Lung (tissue), 12 donors: ENCODE data around the gene HK1. TPM values are rescaled to one million over a fixed set of nuclear protein-coding genes. Genes with fewer than 3 reads are reported as not detected.

Source experiments
- ATAC-seq: fragments of 200-7000 bp; cut with Tn5 transposase; one replicate; pipeline ENCODE4 v1.9.1; 2020; ENCODE audit warnings: moderate number of reproducible peaks; ENCODE audit not compliant: insufficient read depth, low FRiP score
- DNase-seq, 3 donors: peaks; one replicate each; pipeline ENCODE4 v3.0.0-alpha.2; 2013 to 2017
- H3K27ac ChIP-seq, 2 donors: one replicate each; pipeline ENCODE4 v1.5.1; 2013; ENCODE audit warnings: mild to moderate bottlenecking in 2 of 2, moderate library complexity in 2 of 2, control low read depth in 1 of 2, inconsistent platforms in 1 of 2, low read depth in 1 of 2, low read length in 1 of 2
- H3K27me3 ChIP-seq, 3 donors: one replicate each; pipeline ENCODE4 v1.5.1; 2013; ENCODE audit warnings: low read length in 2 of 3; ENCODE audit not compliant: control insufficient read depth in 3 of 3, insufficient read depth in 3 of 3
- H3K36me3 ChIP-seq, 4 donors: one replicate each; pipeline ENCODE4 v1.5.1; 2013; ENCODE audit warnings: low read length in 4 of 4, mild to moderate bottlenecking in 1 of 4, moderate library complexity in 1 of 4; ENCODE audit not compliant: control insufficient read depth in 4 of 4, insufficient read depth in 4 of 4
- H3K4me1 ChIP-seq, 5 donors: one replicate each; pipeline ENCODE4 v1.5.1; 2013; ENCODE audit warnings: low read length in 5 of 5, mild to moderate bottlenecking in 2 of 5, moderate library complexity in 1 of 5; ENCODE audit not compliant: control insufficient read depth in 5 of 5, insufficient read depth in 5 of 5
- H3K4me3 ChIP-seq: one replicate; pipeline ENCODE4 v1.5.1; 2013; ENCODE audit warnings: mild to moderate bottlenecking, control low read depth, moderate library complexity
- H3K9ac ChIP-seq, 2 donors: one replicate each; pipeline ENCODE4 v1.5.1; 2013; ENCODE audit warnings: low read length in 2 of 2, control low read depth in 1 of 2; ENCODE audit not compliant: insufficient read depth in 1 of 2
- H3K9me3 ChIP-seq, 4 donors: one replicate each; pipeline ENCODE4 v1.5.1; 2013; ENCODE audit warnings: low read length in 3 of 4, mild to moderate bottlenecking in 1 of 4, moderate library complexity in 1 of 4; ENCODE audit not compliant: control insufficient read depth in 4 of 4, insufficient read depth in 3 of 4
- CTCF ChIP-seq: IDR thresholded peaks from 2 replicates; pipeline ENCODE4 v1.5.1; 2012; ENCODE audit warnings: mild to moderate bottlenecking; ENCODE audit errors: control extremely low read depth, extremely low read depth
- WGBS, 2 donors: extraction: QIAGEN DNeasy Blood & Tissue Kit; methylation state at CpG; one replicate each; pipeline ENCODE4 v1.1.7; 2013; 5-methylcytosine and 5-hydroxymethylcytosine counted together
- polyA plus RNA-seq, 2 donors: library from polyadenylated mRNA; stranded (reverse); fragments of 200-250 nt; gene quantifications; one replicate each; pipeline ENCODE4 v1.2.1, GENCODE V29; 2013
- total RNA-seq, 2 donors: library from RNA; depleted of rRNA in 1 of 2; stranded (reverse); fragments of >200 nt in 1 of 2; gene quantifications; one replicate each; pipeline ENCODE4 v1.2.1, GENCODE V29; 2014 to 2021
- donor health status: control.
- donor health status: control.
- donor health status: Bipolar disorder and iron deficiency.
- donor health status: healthy.
- donor health status: DM: yes; HTN: yes; CAD: no.

Gene HK1
- total and polyA plus RNA-seq, 4 donors, result 33.6 to 120 (median 78.0) TPM

- no peak overlapping the region for H3K9ac ChIP-seq
- TF ChIP-seq CTCF, result no peak
- ATAC-seq (no peak), DNase-seq (no peak)
- no peaks in the 10 kb centered on the region for H3K9me3 ChIP-seq
- peaks cover 0 to 2% (median 0%) of the 10 kb centered on the region in 5 donors for H3K4me1 ChIP-seq
- 83 to 93% methylated on average over 9 of the region's 9 CpGs for WGBS, 2 donors
- no peaks in the 10 kb centered on the region for H3K36me3 ChIP-seq
- no peak overlapping the region for H3K4me3 ChIP-seq
- H3K27me3 ChIP-seq, result no peaks in the 10 kb centered on the region
- no peak overlapping the region for H3K27ac ChIP-seq
Observed at GRCh38 chr10:69232252-69232651, 46.0 kb upstream of the HK1 start.

GRCh38 chr10:69232736-69233480, 45.4 kb upstream of the HK1 start:
- Histone ChIP-seq H3K27me3 (no peaks in the 10 kb centered on the region), H3K9ac (no peak overlapping the region), H3K9me3 (no peaks in the 10 kb centered on the region), H3K4me3 (no peak overlapping the region), H3K4me1 (peaks cover 0 to 5% (median 0%) of the 10 kb centered on the region in 5 donors), H3K36me3 (no peaks in the 10 kb centered on the region), H3K27ac (no peak overlapping the region)
- no peak for DNase-seq
- no peak for TF ChIP-seq CTCF
- WGBS, 2 donors, result 89 to 90% methylated on average over 22 of the region's 22 CpGs
- ATAC-seq, result no peak

- 96% methylated on average over 3 of the region's 3 CpGs for WGBS, 2 donors
- Histone ChIP-seq H3K27ac (no peak overlapping the region), H3K36me3 (no peaks in the 10 kb centered on the region), H3K4me3 (no peak overlapping the region), H3K4me1 (peaks cover 0 to 5% (median 0%) of the 10 kb centered on the region in 5 donors), H3K9me3 (no peaks in the 10 kb centered on the region), H3K9ac (no peak overlapping the region), H3K27me3 (no peaks in the 10 kb centered on the region)
- no peak for TF ChIP-seq CTCF
- DNase-seq (no peak), ATAC-seq (no peak)
Observed at GRCh38 chr10:69234447-69234846, 43.8 kb upstream of the HK1 start.
